SK-N-SH treated with all-trans-retinoic acid at 6 μM for 48 hours (cell line): ENCODE results near the gene NPR3.

ENCODE experiments used
- ARNTL ChIP-seq: fragments of 450-650 bp; formaldehyde crosslinking; IDR thresholded peaks from 2 replicates; pipeline ENCODE4 v1.5.0; 2020; ENCODE audit warnings: low read depth, mild to moderate bottlenecking, moderate library complexity, borderline replicate concordance
- ESRRG ChIP-seq: fragments of 250-450 bp; sonication (Bioruptor Pico); IDR thresholded peaks from 2 replicates; pipeline ENCODE4 v1.6.1; 2021; ENCODE audit warnings: mild to moderate bottlenecking
- ISL1 ChIP-seq: fragments of 250-450 bp; sonication (Bioruptor Pico); IDR thresholded peaks from 2 replicates; pipeline ENCODE4 v2.1.2; 2022; ENCODE audit warnings: mild to moderate bottlenecking, moderate library complexity
- OSR1 ChIP-seq: fragments of 250-450 bp; sonication (Bioruptor Pico); IDR thresholded peaks from 2 replicates; pipeline ENCODE4 v1.8.0; 2022; ENCODE audit warnings: moderate library complexity, mild to moderate bottlenecking, inconsistent platforms
- PPARA ChIP-seq: fragments of 250-450 bp; sonication (Bioruptor Pico); IDR thresholded peaks from 2 replicates; pipeline ENCODE4 v1.5.0; 2020; ENCODE audit warnings: mild to moderate bottlenecking, borderline replicate concordance
- RARB ChIP-seq: fragments of 250-450 bp; sonication (Bioruptor Pico); IDR thresholded peaks from 2 replicates; pipeline ENCODE4 v1.8.0; 2021; ENCODE audit warnings: mild to moderate bottlenecking, moderate library complexity
- TSHZ2 ChIP-seq: fragments of 250-450 bp; sonication (Bioruptor Pico); IDR thresholded peaks from 2 replicates; pipeline ENCODE4 v1.5.0; 2020; ENCODE audit warnings: mild to moderate bottlenecking, moderate library complexity
- ZC3H10 ChIP-seq: fragments of 250-450 bp; sonication (Bioruptor Pico); IDR thresholded peaks from 2 replicates; pipeline ENCODE4 v1.5.1; 2021; ENCODE audit warnings: mild to moderate bottlenecking, moderate library complexity
- ZNF70 ChIP-seq: fragments of 450-650 bp; formaldehyde crosslinking; IDR thresholded peaks from 2 replicates; pipeline ENCODE4 v1.5.0; 2020; ENCODE audit warnings: mild to moderate bottlenecking, moderate library complexity
- TF ChIP-seq, protein P1 (sequence below): fragments of 250-450 bp; sonication (Bioruptor Pico); IDR thresholded peaks from 2 replicates; pipeline ENCODE4 v1.5.1; 2020; ENCODE audit warnings: low read depth, mild to moderate bottlenecking, moderate library complexity

DNA sequence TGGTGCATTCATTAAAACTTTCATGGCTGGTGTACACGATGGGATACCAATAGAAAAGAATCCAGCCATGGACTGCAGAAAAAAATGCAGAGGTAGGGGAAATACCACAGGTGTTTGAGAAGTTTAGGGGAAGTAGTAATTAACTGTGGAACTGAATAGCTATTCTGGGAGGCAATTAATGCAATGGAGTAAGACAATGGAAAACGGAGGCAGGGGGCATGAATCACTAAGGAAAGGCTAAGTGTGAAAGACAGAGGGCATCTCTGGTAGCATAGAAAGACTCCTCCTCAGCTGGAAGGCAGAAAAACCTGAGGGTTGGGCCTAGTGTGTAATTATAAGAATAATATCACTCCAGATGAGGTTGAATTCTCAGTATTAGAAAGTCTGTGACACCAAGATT lies 30.9 kb upstream of the NPR3 start:
- TF ChIP-seq ZC3H10 (CRISPR knock-in tag) = no peak
- TF ChIP-seq ARNTL (CRISPR knock-in tag) = no peak
- no peak for TF ChIP-seq OSR1 (CRISPR knock-in tag)
- TF ChIP-seq PPARA (CRISPR knock-in tag) = no peak
- TF ChIP-seq TSHZ2 (CRISPR knock-in tag) = no peak
- TF ChIP-seq ESRRG = no peak
- TF ChIP-seq RARB = no peak
- no peak for TF ChIP-seq ZNF70
- TF ChIP-seq, protein P1, sequence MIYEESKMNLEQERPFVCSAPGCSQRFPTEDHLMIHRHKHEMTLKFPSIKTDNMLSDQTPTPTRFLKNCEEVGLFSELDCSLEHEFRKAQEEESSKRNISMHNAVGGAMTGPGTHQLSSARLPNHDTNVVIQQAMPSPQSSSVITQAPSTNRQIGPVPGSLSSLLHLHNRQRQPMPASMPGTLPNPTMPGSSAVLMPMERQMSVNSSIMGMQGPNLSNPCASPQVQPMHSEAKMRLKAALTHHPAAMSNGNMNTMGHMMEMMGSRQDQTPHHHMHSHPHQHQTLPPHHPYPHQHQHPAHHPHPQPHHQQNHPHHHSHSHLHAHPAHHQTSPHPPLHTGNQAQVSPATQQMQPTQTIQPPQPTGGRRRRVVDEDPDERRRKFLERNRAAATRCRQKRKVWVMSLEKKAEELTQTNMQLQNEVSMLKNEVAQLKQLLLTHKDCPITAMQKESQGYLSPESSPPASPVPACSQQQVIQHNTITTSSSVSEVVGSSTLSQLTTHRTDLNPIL (CRISPR knock-in tag) = no peak
- TF ChIP-seq ISL1 (CRISPR knock-in tag) = no peak
